ENCODE measurements around the gene AGK.
"Not testable (repeated sequence)": the region's sequence is repeated elsewhere in the genome, so short reads cannot be mapped to it uniquely, and the experiment has no call there.

Gene AGK

DNA sequence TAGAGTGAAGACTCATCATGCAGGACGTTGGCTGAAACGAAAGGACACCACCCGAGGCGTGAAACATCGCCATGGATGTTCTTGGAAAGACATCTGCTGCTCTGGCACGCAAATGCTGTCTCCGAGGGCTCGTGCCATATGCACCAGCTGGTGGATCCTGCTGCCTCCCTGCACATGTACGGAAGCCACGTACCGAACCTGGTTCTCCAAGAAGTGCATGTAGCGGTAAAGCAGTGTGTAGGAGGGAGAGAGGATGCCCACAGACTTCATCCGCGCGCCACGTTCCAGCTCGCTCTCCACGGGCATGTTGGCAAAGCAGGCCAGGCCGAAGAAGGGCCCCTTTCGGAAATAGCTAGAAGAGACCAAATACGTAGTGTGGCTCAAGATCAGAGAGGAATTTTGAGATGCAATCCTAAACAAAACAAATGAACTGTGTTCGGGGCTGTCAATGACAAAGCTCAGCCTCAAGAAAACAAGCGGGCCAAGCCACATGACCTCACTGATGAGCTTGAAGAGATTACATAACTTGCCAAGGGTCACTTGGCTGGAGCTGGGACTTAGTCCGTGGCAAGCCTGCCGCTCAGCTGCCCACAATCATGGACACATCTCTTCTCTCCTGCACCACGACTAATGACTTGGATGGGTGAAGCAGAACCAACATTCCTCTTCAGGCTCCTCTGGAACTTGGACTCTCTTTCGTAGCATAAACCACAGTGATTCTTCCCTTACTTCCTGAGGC, 134.2 kb downstream of the AGK start:
- Histone ChIP-seq H3K4me1 (ENCODE audit: control insufficient read depth, insufficient read depth, low read length) (no peaks in the 10 kb centered on the region), H3K4me3 (ENCODE audit: low read length) (no peak overlapping the region), H3K9ac (ENCODE audit: low read length) (no peak overlapping the region), H3K27ac (ENCODE audit: low read depth, low read length) (no peak overlapping the region), H3K36me3 (ENCODE audit: control insufficient read depth, insufficient read depth, low read length) (peaks cover 10% of the 10 kb centered on the region), H3K27me3 (ENCODE audit: control insufficient read depth, insufficient read depth, low read length) (no peaks in the 10 kb centered on the region)

DNA sequence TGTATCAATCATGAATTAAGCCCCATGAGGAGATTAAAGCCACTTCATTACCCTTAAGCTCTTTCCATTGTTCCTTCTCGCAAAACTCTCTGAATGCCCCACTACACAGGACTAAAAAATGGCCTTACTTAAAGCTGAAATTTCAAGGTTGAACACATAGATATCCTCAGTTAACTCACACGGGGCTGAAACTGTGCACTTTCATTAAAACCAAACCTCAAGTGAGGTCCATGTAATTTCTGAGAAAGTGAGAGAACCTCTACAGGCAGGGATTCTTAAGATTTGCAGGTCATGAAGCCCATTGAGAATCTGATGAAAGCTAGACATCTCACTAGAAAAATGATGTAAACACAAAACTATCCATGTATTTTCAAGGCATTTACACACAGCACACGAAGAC, 134.9 kb downstream of the AGK start:
- no peak overlapping the region for H3K27ac ChIP-seq (ENCODE audit: low read depth, low read length)
- H3K9ac ChIP-seq (ENCODE audit: low read length), result no peak overlapping the region

DNA sequence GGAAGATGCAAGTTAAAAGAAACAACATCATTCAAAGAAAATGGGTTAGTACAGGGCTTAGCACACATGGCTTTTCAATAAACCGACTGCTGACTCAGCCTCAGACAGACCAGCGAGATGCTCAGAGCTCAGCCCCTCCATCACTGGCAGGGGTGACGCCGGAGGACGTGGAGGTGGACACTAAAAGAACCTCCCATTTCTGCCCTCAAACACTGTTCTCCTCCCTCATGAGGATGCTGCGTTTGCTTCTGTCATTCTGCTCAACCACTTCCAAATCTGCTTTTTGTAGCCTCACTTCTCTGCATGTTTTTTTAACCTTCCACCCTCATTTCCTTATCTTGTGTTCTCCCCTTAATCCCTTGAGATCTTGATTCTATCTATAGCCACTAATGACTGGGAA, 135.5 kb downstream of the AGK start:
- Histone ChIP-seq H3K9ac (ENCODE audit: low read length) (no peak overlapping the region), H3K27ac (ENCODE audit: low read depth, low read length) (no peak overlapping the region), H3K4me1 (ENCODE audit: control insufficient read depth, insufficient read depth, low read length) (no peaks in the 10 kb centered on the region), H3K27me3 (ENCODE audit: control insufficient read depth, insufficient read depth, low read length) (no peaks in the 10 kb centered on the region), H3K36me3 (ENCODE audit: control insufficient read depth, insufficient read depth, low read length) (peaks cover 4% of the 10 kb centered on the region), H3K4me3 (ENCODE audit: low read length) (no peak overlapping the region)

More for the DNA sequence above, 134.9 kb downstream of the AGK start:
- no peaks in the 10 kb centered on the region for H3K27me3 ChIP-seq (ENCODE audit: control insufficient read depth, insufficient read depth, low read length)
- no peak overlapping the region for H3K4me3 ChIP-seq (ENCODE audit: low read length)
- no peaks in the 10 kb centered on the region for H3K4me1 ChIP-seq (ENCODE audit: control insufficient read depth, insufficient read depth, low read length)
- H3K36me3 ChIP-seq (ENCODE audit: control insufficient read depth, insufficient read depth, low read length), result peaks cover 6% of the 10 kb centered on the region

DNA sequence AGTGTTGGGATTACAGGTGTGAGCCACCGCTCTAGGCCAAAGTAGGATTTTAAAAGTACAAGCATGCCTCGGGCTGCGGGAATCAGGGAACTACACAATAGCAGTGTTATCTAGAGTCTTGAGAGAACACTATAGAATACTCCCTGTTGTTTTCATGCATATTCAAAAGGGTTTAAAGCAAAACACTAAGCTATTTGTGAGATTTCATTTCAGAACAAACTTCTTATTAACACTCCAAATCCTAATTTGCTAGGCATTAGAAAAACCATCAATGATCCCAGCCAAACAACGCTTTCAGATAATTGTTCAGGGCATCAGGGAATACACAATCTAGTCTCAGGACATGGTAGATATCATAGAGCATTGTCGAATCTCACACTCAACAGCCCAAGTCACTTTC, 136.8 kb downstream of the AGK start:
- Histone ChIP-seq H3K27me3 (ENCODE audit: control insufficient read depth, insufficient read depth, low read length) (no peaks in the 10 kb centered on the region), H3K9ac (ENCODE audit: low read length) (no peak overlapping the region), H3K27ac (ENCODE audit: low read depth, low read length) (no peak overlapping the region), H3K4me3 (ENCODE audit: low read length) (no peak overlapping the region), H3K4me1 (ENCODE audit: control insufficient read depth, insufficient read depth, low read length) (no peaks in the 10 kb centered on the region), H3K36me3 (ENCODE audit: control insufficient read depth, insufficient read depth, low read length) (no peaks in the 10 kb centered on the region)

DNA sequence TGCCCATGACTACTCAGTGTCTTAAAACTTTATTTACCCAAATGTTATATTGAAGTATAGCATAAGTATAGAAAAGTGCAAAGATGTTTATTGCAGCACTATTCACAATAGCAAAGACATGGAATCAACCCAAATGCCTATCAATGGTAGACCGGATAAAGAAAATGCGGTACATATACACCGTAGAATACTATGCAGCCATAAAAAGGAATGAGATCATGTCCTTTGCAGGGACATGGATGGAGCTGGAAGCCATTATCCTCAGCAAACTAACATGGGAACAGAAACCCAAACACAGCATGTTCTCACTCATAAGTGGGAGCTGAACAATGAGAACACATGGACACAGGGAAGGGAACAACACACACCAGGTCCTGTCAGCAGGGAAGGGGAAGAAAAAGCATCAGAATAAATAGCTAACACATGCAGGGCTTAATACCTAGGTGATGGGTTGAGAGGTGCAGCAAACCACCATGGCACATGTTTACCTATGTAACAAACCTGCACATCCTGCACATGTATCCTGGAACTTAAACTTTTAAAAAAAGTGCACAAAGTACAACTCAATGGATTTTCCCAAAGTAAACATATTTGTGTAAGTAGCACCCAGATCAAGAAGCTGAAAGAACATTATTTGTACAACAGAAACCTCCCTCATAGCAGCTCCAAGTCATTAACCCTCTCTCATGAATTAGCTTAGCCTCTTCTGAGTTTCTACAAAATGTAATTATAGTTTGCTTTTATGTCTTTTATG, 138.0 kb downstream of the AGK start:
- not testable (repeated sequence) for H3K4me1 ChIP-seq (ENCODE audit: control insufficient read depth, insufficient read depth, low read length); H3K4me3 ChIP-seq (ENCODE audit: low read length); H3K36me3 ChIP-seq (ENCODE audit: control insufficient read depth, insufficient read depth, low read length); H3K27ac ChIP-seq (ENCODE audit: low read depth, low read length); H3K9ac ChIP-seq (ENCODE audit: low read length); H3K27me3 ChIP-seq (ENCODE audit: control insufficient read depth, insufficient read depth, low read length)

DNA sequence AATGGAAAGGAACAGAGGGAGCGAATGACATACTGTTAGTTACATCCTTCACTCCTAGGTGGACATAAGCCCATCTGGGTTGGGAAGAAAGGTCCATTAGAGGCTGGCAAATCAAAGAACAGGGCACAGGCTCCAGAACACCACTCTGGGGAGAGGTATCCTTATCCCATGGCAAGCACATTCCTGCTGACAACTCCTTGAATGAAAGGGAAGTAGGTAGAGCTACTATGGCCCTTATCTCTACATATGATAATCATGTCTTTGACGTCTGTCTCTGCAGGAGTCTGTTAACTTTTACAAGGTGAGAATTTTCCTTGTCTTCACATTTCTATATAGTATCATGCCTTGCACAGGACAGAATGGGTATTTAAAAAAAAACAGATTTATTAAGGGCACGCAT, 140.3 kb downstream of the AGK start:
- Histone ChIP-seq H3K4me1 (ENCODE audit: control insufficient read depth, insufficient read depth, low read length) (no peaks in the 10 kb centered on the region), H3K27ac (ENCODE audit: low read depth, low read length) (no peak overlapping the region), H3K9ac (ENCODE audit: low read length) (no peak overlapping the region), H3K27me3 (ENCODE audit: control insufficient read depth, insufficient read depth, low read length) (no peaks in the 10 kb centered on the region), H3K36me3 (ENCODE audit: control insufficient read depth, insufficient read depth, low read length) (no peaks in the 10 kb centered on the region), H3K4me3 (ENCODE audit: low read length) (no peak overlapping the region)

DNA sequence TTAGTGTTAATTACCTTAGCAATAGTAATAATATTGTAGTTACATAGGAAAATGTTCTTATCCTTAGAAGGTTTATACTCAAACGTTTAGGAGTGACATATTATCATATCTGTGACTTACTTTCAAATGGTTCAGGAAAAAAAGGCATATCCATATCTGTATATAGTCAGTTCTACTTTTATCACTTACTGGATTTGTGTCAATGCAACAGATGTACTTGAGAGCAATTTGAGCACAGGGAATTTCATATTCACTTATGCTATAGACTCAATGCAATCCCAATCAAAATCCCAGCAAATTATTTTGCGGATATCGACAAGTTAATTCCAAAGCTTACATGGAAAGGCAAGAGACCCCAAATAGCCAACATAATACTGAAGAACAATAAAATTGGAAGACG, 140.8 kb downstream of the AGK start:
- Histone ChIP-seq H3K4me1 (ENCODE audit: control insufficient read depth, insufficient read depth, low read length) (no peaks in the 10 kb centered on the region), H3K27ac (ENCODE audit: low read depth, low read length) (no peak overlapping the region), H3K9ac (ENCODE audit: low read length) (no peak overlapping the region), H3K4me3 (ENCODE audit: low read length) (no peak overlapping the region), H3K27me3 (ENCODE audit: control insufficient read depth, insufficient read depth, low read length) (no peaks in the 10 kb centered on the region), H3K36me3 (ENCODE audit: control insufficient read depth, insufficient read depth, low read length) (no peaks in the 10 kb centered on the region)

DNA sequence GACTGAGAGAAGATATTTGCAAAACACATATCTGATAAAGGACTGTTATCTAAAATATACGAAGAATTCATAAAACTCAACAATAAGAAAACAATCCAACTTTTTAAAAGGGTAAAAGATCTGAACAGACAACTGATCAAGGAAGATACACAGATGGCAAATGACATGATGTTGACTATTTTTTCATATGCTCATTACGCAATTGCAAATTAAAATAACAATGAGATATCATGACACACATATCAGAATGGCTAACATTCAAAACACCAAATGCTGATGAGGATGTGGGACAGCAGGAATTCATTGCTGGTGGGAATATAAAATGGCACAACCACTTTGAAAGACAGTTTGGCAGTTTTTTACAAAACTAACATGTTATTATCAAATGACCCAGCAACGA, 141.9 kb downstream of the AGK start:
- Histone ChIP-seq H3K27ac (ENCODE audit: low read depth, low read length) (no peak overlapping the region), H3K27me3 (ENCODE audit: control insufficient read depth, insufficient read depth, low read length) (no peaks in the 10 kb centered on the region), H3K36me3 (ENCODE audit: control insufficient read depth, insufficient read depth, low read length) (no peaks in the 10 kb centered on the region), H3K9ac (ENCODE audit: low read length) (no peak overlapping the region), H3K4me1 (ENCODE audit: control insufficient read depth, insufficient read depth, low read length) (no peaks in the 10 kb centered on the region), H3K4me3 (ENCODE audit: low read length) (no peak overlapping the region)

DNA sequence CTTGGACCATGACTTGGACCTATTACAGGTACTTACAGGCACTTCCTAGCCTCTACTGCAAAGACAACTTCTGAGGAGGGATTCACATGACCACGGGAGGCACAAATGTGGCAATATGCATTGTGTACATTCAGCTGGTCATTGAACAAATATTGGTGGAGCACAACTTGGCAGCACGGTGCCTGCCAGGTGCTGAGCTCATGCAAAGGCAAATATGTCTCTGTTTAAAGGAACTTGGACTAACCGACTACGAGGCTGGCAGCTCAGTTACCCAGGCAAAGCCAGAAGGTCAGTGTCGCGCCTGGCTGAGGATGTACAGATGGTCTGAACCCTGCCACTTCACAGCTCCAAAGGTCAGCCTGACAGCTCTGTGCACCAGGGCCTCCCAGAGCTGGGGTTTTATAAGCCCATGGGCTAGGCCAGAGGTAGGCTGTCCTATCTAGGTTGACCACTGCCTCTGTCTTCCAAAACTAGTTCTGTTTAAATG, 144.6 kb downstream of the AGK start:
- no peak overlapping the region for H3K4me3 ChIP-seq (ENCODE audit: low read length)
- H3K36me3 ChIP-seq (ENCODE audit: control insufficient read depth, insufficient read depth, low read length), result no peaks in the 10 kb centered on the region
- no peaks in the 10 kb centered on the region for H3K27me3 ChIP-seq (ENCODE audit: control insufficient read depth, insufficient read depth, low read length)
- no peak overlapping the region for H3K27ac ChIP-seq (ENCODE audit: low read depth, low read length)
- no peak overlapping the region for H3K9ac ChIP-seq (ENCODE audit: low read length)
- H3K4me1 ChIP-seq (ENCODE audit: control insufficient read depth, insufficient read depth, low read length), result no peaks in the 10 kb centered on the region

DNA sequence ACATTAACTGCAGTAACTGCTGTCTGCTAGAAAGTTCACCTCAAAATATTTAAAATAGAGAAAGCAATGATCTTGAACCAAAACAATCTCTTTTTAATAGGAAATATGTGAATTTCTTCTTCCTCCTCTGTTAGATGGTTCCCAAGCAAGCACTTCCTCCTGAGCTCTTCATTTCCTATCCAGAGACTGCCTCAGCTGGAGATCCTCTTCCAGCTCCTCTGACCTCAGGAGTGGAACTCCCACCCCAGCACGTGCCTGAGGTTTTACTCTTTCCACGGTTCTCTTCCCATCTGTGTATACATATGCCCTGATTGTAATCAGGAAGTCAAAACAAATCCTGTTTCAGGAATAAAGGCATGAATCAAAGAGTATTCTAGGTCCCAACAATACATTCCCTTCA, 145.1 kb downstream of the AGK start:
- Histone ChIP-seq H3K4me3 (ENCODE audit: low read length) (no peak overlapping the region), H3K4me1 (ENCODE audit: control insufficient read depth, insufficient read depth, low read length) (no peaks in the 10 kb centered on the region), H3K9ac (ENCODE audit: low read length) (no peak overlapping the region), H3K36me3 (ENCODE audit: control insufficient read depth, insufficient read depth, low read length) (no peaks in the 10 kb centered on the region), H3K27ac (ENCODE audit: low read depth, low read length) (no peak overlapping the region), H3K27me3 (ENCODE audit: control insufficient read depth, insufficient read depth, low read length) (no peaks in the 10 kb centered on the region)

DNA sequence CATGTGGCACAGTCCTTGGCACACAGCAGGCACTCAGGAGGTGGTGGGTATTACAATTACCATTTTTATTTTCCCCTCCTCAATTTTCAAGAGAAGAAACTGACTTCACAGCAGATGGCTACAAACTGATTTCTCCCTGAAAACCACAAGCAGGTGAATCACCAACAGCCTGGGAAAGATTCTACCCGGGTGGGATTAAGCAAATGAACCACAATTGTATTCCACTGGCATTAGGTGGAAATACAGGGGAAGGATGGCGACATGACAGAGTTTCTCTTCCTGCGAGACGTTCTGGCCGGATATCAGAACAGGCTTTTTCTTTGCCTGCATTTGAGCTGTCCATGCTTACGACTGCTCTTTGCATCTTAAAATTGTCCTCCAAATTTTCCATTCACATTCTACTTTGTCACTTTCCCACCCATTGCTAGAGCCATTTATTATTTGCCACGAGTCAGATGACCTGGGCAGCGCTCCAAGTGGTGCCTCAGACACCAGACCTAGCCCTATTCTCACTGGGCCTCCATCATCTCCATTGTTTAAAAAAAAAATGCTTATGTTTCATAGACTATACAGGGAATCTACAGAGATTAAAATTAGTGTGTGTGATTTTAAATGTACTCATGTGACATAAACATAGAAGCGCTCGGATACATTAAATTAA, 146.1 kb downstream of the AGK start:
- no peaks in the 10 kb centered on the region for H3K36me3 ChIP-seq (ENCODE audit: control insufficient read depth, insufficient read depth, low read length)
- H3K27ac ChIP-seq (ENCODE audit: low read depth, low read length), result no peak overlapping the region
- no peak overlapping the region for H3K9ac ChIP-seq (ENCODE audit: low read length)
- H3K27me3 ChIP-seq (ENCODE audit: control insufficient read depth, insufficient read depth, low read length), result no peaks in the 10 kb centered on the region
- H3K4me1 ChIP-seq (ENCODE audit: control insufficient read depth, insufficient read depth, low read length), result no peaks in the 10 kb centered on the region
- no peak overlapping the region for H3K4me3 ChIP-seq (ENCODE audit: low read length)

DNA sequence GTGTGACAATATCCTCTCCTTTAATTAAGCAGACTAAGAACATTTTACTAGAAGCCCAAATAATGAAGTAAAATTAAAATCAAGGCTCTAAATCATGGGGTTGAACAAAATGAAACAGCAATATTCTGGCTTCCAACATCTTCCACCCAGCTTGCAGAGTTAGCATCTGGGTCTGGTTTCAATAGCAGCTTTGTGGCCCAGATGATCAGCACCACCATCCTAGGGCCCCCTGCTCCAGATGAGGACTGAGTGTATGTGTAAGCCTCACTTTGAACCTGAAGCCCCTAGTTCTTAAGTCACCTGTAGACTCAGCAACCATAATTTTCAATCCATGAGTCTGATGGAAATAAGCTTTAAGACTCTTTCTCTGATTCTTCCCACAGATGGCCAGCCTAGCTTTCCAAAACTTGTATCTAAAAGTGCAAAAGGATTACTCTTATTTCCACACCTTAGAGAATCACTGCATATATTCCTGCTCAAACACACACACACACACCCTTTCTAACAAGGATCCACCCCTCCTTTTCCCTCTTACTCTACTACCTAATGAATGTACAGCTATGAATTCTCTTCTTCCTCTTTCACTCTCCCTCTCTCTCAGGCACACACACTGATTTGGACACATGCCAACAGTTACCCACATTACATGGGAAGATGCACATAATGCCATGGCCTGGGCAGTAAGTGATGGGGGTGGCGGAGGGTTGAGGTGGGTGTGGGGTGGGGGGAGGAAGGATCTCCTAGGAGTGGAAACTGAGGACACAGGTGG, 147.2 kb downstream of the AGK start:
- Histone ChIP-seq H3K9ac (ENCODE audit: low read length) (no peak overlapping the region), H3K4me1 (ENCODE audit: control insufficient read depth, insufficient read depth, low read length) (peaks cover 3% of the 10 kb centered on the region), H3K27ac (ENCODE audit: low read depth, low read length) (no peak overlapping the region), H3K36me3 (ENCODE audit: control insufficient read depth, insufficient read depth, low read length) (no peaks in the 10 kb centered on the region), H3K4me3 (ENCODE audit: low read length) (no peak overlapping the region), H3K27me3 (ENCODE audit: control insufficient read depth, insufficient read depth, low read length) (no peaks in the 10 kb centered on the region)
